ENCODE results near the gene NKX1-2. TPM values are rescaled to one million over a fixed set of nuclear protein-coding genes. Genes with fewer than 3 reads are reported as not detected.

The NKX1-2 gene
- total and polyA plus RNA-seq, 2 of the 4 experiments (the other 2 are of a cell fraction), result not detected

DNA sequence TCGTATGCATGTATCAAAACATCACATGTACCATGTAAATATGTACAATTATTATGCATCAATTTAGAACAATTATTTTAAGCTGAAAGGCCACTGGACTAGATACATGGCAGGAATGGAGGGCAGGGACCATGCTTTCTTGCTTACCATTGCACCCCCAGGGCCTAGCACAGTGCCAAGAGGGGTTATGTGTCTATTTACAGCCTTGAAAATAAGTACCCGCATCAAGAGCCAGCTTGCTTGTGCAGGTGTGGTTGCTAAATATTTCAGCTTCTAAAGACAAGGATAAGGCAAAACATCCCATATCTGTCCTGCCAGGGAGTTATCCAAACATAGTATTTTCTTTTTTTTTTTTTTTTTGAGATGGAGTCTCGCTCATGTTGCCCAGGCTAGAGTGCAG lies 16.4 kb downstream of the NKX1-2 start:
- H4K5ac ChIP-seq (ENCODE audit: low read depth, low read length), result no peak overlapping the region
- no peak overlapping the region for H3K18ac ChIP-seq (ENCODE audit: low read depth, low read length)
- H3K9ac ChIP-seq (ENCODE audit: low read depth, low read length), result no peak overlapping the region
- dilution Hi-C loops (cut with HindIII; ENCODE audit: low sequenced_read_pairs, unreplicated experiment) (no loop called here), in situ Hi-C loops (cut with MboI; ENCODE audit: low sequenced_read_pairs) (no loop called here), intact Hi-C loops (cut with micrococcal nuclease) (no loop called here)
- no peak overlapping the region for H2BK20ac ChIP-seq (ENCODE audit: low read depth, low read length)
- ChIA-PET POLR2A (ENCODE audit: unreplicated experiment) (no interaction called here), CTCF (no interaction called here)
- H3K27ac ChIP-seq (ENCODE audit: insufficient read depth, low read length), result no peak overlapping the region
- no peak overlapping the region for H4K8ac ChIP-seq (ENCODE audit: low read depth in 2 of 2, low read length in 2 of 2)
- H3K4me3 ChIP-seq (ENCODE audit: insufficient read depth, low read depth, low read length), result no peak overlapping the region
- H2AK5ac ChIP-seq (ENCODE audit: low read depth, low read length), result no peak overlapping the region
- no peaks in the 10 kb centered on the region for H3K9me1 ChIP-seq (ENCODE audit: insufficient read depth, low read length)
- no peak overlapping the region for H2AFZ ChIP-seq (replicated peaks; ENCODE audit: low read length, poor library complexity)
- no peak overlapping the region for H4K91ac ChIP-seq (ENCODE audit: insufficient read depth, low read depth, low read length)
- no TSS peak for BruUV-seq (replicated peaks)
- no CpG with 5 or more reads among the region's 3 CpGs for WGBS, 2 experiments (ENCODE audit: extremely low coverage in 2 of 2, insufficient read length in 1 of 2)
- ATAC-seq (ENCODE audit: low read depth), result no peak
- no peaks in the 10 kb centered on the region for H3K4me1 ChIP-seq (ENCODE audit: control insufficient read depth, insufficient read depth, low read length)
- no peak overlapping the region for H2BK5ac ChIP-seq (ENCODE audit: low read depth, low read length, poor library complexity, severe bottlenecking)
- no peak overlapping the region for H2AK9ac ChIP-seq (replicated peaks; ENCODE audit: low read depth, low read length, poor library complexity)
- H4K20me1 ChIP-seq (ENCODE audit: insufficient read depth, low read length), result no peaks in the 10 kb centered on the region
- no peak overlapping the region for H3K14ac ChIP-seq (replicated peaks; ENCODE audit: low read depth, low read length)
- H3K4ac ChIP-seq (ENCODE audit: low read depth, low read length), result no peak overlapping the region
- TF ChIP-seq RAD21 (IDR thresholded peaks at IDR 0.05; ENCODE audit: low read length) (no peak), RFX5 (IDR thresholded peaks at IDR 0.05; ENCODE audit: low read depth, low read length) (no peak), BHLHE40 (IDR thresholded peaks at IDR 0.05; ENCODE audit: low read depth, low read length) (no peak), RCOR1 (IDR thresholded peaks at IDR 0.05; ENCODE audit: insufficient replicate concordance, low read length) (no peak)
- no peak overlapping the region for H2BK120ac ChIP-seq (ENCODE audit: low read depth, low read length)
- DNase-seq, result no peak
- H3K56ac ChIP-seq (ENCODE audit: extremely low read depth, insufficient read depth, low read length), result no peak overlapping the region
- H3K79me1 ChIP-seq (ENCODE audit: low read depth in 1 of 2, low read length in 2 of 2), result no peaks in the 10 kb centered on the region
- no peak overlapping the region for H2BK15ac ChIP-seq (ENCODE audit: low read depth, low read length)
- H3K4me2 ChIP-seq (ENCODE audit: low read depth, low read length), result no peak overlapping the region
- peaks cover 5% of the 10 kb centered on the region for H3K27me3 ChIP-seq (ENCODE audit: control insufficient read depth, insufficient read depth, low read length)
- no peaks in the 10 kb centered on the region for H3K36me3 ChIP-seq (ENCODE audit: control insufficient read depth, insufficient read depth, low read length)
- no peak overlapping the region for H3K23ac ChIP-seq (ENCODE audit: low read depth, low read length)
- no peaks in the 10 kb centered on the region for H3K9me3 ChIP-seq (ENCODE audit: control insufficient read depth, insufficient read depth, low read length)
